TTC549 (cell line): Measurements from ENCODE around the gene LTK.

Experiments used
- FAIRE-seq: peaks from 2 replicates; lab custom pipeline; 2012; peaks lifted over from hg19 to GRCh38; lab: Jason Lieb, UNC

The LTK gene

GRCh38 chr15:41498657-41499056 lies 15.0 kb downstream of the LTK start:
- no peak for FAIRE-seq

- FAIRE-seq, result no peak
Measured at GRCh38 chr15:41495736-41496599, 17.7 kb downstream of the LTK start.

DNA sequence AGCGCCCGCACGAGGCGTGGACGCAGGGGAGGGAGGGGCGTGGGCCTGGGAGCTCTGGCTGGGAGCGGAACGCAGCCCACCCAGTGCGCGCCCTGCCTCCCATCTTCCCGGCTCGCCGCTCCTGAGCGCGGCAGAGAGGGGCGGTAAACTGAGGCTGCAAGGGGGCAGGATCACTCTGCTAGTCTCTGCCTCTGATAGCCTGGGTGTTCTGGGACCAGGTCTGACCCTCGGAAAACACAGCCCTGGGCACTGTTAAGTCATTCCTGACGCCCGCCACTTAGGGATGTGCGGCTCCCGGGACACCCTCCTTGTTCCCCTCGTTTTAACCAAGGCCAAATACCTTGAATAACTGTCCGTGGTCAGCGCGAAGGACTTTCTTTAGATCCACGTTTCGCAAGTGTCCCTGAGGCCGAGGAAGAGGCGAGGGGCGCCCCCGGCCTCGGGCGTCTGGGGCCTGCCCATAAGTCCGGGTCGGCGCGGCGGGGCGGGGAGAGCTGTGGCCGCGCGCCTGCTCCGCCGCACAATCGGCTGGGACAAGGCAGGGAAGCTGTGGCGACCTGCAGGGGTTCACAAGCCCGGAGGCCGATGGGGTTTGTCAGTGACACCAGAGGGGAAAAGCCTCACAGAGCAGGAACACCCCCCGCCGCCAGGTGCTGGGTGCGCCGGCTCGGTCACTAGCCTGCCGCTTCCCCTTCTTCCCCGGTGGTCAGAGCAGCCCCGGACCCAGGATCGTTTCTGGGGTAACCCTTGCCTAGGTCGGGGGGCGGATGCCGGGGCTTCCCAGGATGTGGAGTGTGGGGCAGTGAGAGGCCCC lies 18.5 kb downstream of the LTK start:
- no peak for FAIRE-seq

DNA sequence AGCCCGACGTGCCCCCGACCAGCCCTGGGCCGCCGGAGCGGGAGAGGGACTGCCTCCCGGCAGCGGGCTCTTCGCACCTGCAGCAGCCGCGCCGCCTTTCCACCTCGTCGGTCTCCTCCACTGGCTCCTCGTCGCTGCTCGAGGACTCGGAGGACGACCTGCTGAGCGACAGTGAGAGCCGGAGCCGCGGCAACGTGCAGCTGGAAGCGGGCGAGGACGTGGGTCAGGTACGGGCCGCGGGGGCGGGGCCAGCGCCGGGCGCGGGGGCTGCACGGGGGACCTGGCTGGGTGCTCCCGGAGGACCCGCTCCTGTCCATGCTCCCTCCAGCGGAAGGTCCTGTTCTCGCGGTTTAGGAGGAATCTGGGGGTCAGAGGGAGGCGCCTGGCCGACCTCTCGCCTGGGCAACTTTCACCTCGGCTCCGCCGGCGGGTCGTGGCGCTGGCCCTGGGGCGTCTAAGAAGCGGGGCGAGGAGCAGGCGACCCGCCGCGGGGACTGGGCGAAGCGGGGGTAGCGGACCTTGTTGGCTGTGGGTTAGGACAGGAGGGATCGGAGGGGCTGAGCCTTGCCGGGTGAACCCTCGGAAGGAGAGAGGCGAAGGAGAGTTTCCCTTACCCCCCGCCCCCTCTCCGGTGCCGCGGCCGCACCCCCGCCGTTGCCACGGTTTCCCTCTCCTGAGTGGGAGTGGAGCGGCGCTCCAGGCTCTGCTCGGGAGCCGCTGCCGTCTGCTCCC lies 19.3 kb downstream of the LTK start:
- no peak for FAIRE-seq

DNA sequence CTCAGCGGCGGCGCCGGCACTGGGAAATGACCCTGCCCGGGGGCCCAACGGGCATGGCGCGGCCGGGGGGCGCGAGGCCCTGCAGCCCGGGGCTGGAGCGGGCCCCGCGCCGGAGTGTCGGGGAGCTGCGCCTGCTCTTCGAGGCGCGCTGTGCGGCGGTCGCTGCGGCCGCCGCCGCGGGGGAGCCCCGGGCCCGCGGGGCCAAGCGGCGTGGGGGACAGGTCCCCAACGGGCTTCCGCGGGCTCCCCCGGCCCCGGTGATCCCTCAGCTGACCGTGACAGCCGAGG lies 19.8 kb downstream of the LTK start:
- FAIRE-seq, result no peak

DNA sequence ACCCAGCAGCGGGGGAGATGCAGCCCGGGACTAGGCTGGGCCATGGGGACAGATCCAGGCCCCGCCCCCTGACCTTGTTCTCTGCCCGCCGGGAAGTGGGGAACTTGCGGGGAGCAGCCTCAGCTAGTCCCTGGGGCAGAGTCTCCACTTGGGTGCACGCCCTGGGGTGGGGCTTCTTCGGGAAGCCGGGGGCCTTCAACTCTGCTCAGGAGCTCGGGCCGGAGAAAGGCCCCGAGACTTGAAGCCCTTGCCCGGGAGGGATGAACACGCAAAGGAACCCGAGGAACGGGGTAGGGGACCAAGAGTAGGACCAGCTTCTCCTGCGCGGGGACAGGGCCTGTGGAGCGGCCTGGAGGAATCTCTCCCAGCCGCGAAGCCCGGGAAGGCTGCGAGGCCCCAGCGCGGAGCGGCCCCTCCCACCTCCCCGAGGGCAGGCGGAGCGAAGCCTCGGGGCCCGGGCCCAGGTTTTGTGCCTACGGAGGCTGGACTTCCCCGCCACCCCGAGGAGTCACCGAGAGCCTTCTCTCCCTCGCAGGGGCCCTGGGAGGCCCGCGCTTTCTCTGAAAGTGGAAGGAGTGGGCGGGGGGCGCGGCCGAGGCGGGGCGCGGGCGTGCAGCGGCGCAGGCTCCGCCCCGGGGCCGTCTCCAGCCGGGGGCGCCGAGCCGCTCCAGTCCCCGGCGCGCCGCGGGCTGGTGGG lies 20.3 kb downstream of the LTK start, which contains the start of gene ITPKA:
TSS of gene ITPKA (plus strand) at position 670 of the 697 bp plus-strand sequence. CDS start 54 bp downstream, outside the sequence.
- FAIRE-seq, result no peak

DNA sequence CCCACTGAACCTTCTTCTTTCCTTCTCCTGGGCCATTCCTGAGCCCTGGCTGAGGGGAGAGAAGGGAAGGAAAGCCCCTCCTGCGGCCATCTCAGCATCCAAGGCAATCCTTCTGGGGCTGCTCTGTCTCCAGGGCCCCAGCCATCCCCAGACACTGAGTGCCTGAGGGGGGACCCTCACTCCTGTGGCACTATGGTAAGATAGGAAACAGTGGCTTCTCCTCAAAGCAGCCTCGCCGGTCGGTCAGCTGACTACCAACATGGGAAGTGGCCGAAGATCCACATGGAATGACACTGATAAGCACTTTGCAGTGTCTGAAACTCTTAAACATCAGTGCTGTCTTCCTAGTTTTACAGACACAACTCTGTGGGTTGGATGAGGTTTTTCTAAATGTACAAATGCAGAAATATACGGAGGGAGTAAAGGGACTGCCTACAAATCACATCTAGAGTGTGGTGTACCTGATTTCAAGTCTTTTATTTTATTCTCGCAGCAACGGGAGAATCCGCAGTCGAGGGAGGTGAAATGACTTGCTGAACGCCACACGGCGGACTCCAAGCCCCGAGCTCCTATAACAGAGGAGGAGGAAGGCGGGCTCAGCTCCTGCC lies 20.9 kb downstream of the LTK start:
- no peak for FAIRE-seq

GRCh38 chr15:41491889-41492288 lies 21.7 kb downstream of the LTK start:
- FAIRE-seq, result no peak

GRCh38 chr15:41490355-41490754 lies 23.3 kb downstream of the LTK start:
- no peak for FAIRE-seq

- no peak for FAIRE-seq
Measured at GRCh38 chr15:41489641-41490040, 24.0 kb downstream of the LTK start.

GRCh38 chr15:41487802-41488201 lies 25.8 kb downstream of the LTK start:
- FAIRE-seq, result no peak

DNA sequence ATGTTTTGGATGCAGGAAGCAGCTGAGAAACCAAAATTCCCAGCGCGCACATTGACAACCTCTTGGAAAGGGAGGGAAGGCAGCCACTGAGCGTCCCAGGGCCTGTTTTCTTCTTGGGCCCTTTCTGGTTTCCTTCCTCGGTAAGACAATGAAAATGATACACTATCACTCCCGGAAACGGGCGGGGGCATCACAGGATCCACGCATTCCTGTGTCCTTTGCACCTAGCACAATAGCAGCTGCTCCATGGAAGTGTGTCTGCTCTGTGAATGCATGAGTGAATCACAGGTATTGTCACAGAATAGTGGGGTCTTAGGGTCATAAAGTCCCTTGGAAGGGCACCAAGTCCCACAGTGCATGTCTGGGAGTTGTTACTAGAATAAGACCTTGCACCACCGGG lies 26.2 kb downstream of the LTK start:
- FAIRE-seq, result no peak

DNA sequence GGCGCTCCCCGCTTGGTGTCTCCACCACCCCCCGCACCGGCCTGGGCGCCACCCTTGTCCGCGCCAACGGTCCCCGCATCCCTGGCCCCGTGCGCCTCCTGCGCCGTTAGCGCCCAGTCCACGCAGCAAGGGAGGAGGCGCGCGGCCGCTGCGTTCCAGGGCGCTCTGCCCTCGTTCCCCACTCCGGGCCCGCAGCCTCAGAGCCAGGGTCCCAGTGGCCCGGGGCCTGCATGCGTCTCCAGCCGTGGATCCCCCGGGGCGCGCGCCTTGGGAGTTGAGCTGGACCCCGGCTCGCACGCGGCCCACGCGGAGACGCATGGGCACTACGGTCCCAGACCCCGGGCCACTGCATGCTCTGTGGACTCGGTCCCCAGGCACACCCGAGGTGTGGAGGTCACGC lies 27.3 kb downstream of the LTK start:
- FAIRE-seq, result no peak

DNA sequence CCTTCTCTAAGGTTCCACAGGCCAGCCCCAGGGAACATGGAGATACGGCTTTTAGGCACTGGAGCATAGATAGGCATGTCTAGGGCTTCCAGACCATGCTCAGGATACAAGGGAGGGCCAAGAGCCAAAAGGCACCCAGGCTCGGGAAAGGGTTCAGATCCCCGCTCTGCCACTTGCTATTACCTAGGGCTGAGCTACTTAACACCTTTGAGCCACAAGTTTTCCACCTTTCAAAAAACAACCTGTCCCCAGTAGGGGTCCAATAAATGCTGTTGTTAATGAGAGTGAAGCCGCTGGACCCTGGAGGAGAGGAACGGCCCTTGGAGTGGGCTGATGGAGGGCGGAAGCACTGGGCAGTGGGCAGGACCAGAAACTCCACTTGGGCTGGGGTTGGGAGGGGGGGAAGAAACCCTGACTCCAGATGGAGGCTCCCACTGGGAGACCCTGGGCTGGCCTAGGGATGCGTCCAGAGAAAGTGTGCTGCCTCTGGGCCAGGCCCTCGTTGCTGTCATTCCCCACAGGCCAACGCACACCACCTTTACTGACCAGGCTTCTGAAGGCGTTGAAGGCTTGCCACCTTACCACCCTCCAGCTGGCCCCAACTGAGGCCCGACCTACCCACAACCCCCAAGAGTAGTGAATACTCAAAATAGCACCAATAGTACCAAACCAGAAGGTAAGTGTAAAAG lies 28.5 kb downstream of the LTK start:
- FAIRE-seq, result no peak

DNA sequence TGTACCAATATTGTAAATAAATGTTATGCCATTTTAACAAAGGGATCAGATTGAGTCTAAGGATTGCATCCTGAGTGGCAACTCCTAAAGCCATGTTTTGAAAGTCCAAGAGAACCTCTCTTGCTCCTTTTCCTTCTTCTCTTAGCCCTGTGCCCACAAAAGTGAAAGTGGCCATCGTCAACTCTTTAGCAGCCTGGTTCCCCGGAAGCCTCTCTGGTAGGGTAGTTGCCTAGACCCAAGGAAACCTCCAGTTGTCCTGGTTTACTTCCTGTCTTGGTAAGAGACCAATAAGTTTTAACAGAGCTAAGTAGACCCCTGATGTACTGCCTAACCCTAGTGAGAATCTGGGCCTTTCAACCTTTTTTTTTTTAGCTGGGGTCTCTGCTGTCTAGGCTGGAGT lies 30.1 kb downstream of the LTK start:
- FAIRE-seq, result no peak

- no peak for FAIRE-seq
Measured at GRCh38 chr15:41483115-41483514, 30.5 kb downstream of the LTK start.

- no peak for FAIRE-seq
Measured at GRCh38 chr15:41482110-41482877, 31.3 kb downstream of the LTK start.

- FAIRE-seq, result no peak
Measured at GRCh38 chr15:41480396-41481140, 33.1 kb downstream of the LTK start.

DNA sequence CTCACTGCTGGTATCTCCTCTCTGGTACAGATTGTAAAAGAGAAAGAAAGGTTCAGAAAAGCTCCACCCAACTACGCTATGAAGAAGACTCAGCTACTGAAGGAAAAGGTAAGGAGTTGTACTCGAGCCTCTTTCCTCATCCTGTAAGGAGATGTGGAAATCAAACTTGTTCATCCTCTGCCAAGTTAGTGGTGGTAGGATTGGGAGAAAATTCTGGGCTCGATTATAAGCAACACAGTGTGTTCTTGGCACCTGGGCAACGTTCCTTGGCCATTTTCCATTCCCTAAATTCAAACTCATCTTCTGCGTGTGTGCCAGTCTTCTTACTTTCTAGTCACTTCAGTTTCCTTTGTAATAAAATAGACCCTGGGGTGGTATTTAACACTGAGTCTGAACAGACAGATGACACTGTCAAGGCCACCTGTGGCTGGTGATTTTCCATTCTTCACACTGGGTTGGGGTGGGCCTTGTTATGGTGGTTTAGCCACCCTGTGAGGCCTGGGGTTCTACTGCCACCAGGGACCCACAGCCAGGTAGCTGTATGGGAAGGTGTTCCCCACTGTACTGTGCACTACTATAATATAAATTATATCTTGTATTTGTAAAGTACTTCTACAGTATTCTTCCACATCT lies 37.1 kb downstream of the LTK start:
- FAIRE-seq, result no peak
